ENCODE results near the gene ATPAF1.

Gene ATPAF1

GRCh38 chr1:46635205-46635604 is 33.0 kb downstream of the ATPAF1 start:
- no peak for DNase-seq (ENCODE audit: extremely low spot score)
- CTCF ChIA-PET: no interaction called here
- POLR2A ChIA-PET: interaction anchor here (1.1 to 2.3 kb wide), 2 partner anchors 31 to 33 kb away, joined by 3 to 9 read pairs; partner anchors contain the start of genes ATPAF1 and MKNK1
- TF ChIP-seq CTBP1 (IDR thresholded peaks at IDR 0.05; ENCODE audit: borderline replicate concordance) (no peak), ELF4 (IDR thresholded peaks at IDR 0.05) (no peak), LEF1 (IDR thresholded peaks at IDR 0.05; ENCODE audit: borderline replicate concordance) (no peak), FOXK2 (IDR thresholded peaks at IDR 0.05) (no peak), NFRKB (IDR thresholded peaks at IDR 0.05) (no peak), FOXA1 (IDR thresholded peaks at IDR 0.05) (no peak), SUZ12 (IDR thresholded peaks at IDR 0.05) (no peak), HDGF (IDR thresholded peaks at IDR 0.05; ENCODE audit: borderline replicate concordance) (no peak), ARNT (IDR thresholded peaks at IDR 0.05) (no peak)

- ChIA-PET POLR2A (no interaction called here), CTCF (interaction anchor here (0.6 kb wide), 1 partner anchor 66 kb away, joined by 4 read pairs; no protein-coding TSS in a partner anchor)
- DNase-seq (ENCODE audit: extremely low spot score): no peak
- no peak for TF ChIP-seq FOXK2 (IDR thresholded peaks at IDR 0.05)
These were observed 37.4 kb downstream of the ATPAF1 start for GRCh38 chr1:46630719-46631118.

- CTCF ChIA-PET: interaction anchor here (0.7 to 1.1 kb wide), 3 partner anchors 10 to 101 kb away, joined by 3 read pairs; no protein-coding TSS in a partner anchor
- no peak for DNase-seq (ENCODE audit: extremely low spot score)
- TF ChIP-seq SUZ12 (IDR thresholded peaks at IDR 0.05) (no peak), HDGF (IDR thresholded peaks at IDR 0.05; ENCODE audit: borderline replicate concordance) (no peak), SP1 (IDR thresholded peaks at IDR 0.05) (no peak), CTBP1 (IDR thresholded peaks at IDR 0.05; ENCODE audit: borderline replicate concordance) (no peak), ELF4 (IDR thresholded peaks at IDR 0.05) (no peak), ARNT (IDR thresholded peaks at IDR 0.05) (no peak), FOXK2 (IDR thresholded peaks at IDR 0.05) (no peak), LEF1 (IDR thresholded peaks at IDR 0.05; ENCODE audit: borderline replicate concordance) (no peak), NFRKB (IDR thresholded peaks at IDR 0.05) (no peak), PKNOX1 (IDR thresholded peaks at IDR 0.05) (no peak), ZNF384 (IDR thresholded peaks at IDR 0.05) (no peak), BHLHE40 (IDR thresholded peaks at IDR 0.05; ENCODE audit: borderline replicate concordance) (no peak), FOXM1 (IDR thresholded peaks at IDR 0.05; ENCODE audit: borderline replicate concordance) (no peak), TARDBP (IDR thresholded peaks at IDR 0.05) (no peak), FOXA1 (IDR thresholded peaks at IDR 0.05) (no peak), L3MBTL2 (conservative IDR thresholded peaks at IDR 0.05) (no peak)
- POLR2A ChIA-PET: interaction anchor here (1.1 to 3.4 kb wide), 2 partner anchors 18 to 20 kb away, joined by 3 to 15 read pairs; partner anchors contain the start of gene MKNK1
These were observed 44.2 kb downstream of the ATPAF1 start for GRCh38 chr1:46623743-46624644.

GRCh38 chr1:46622344-46622743 is 45.8 kb downstream of the ATPAF1 start:
- DNase-seq (ENCODE audit: extremely low spot score): peak; percentile 61
- CTCF ChIA-PET: interaction anchor here (1.2 kb wide), 1 partner anchor 19 kb away, joined by 8 read pairs; the partner anchor contains the start of gene MKNK1
- POLR2A ChIA-PET: interaction anchor here (3.4 kb wide), 1 partner anchor 18 kb away, joined by 15 read pairs; the partner anchor contains the start of gene MKNK1
- no peak for TF ChIP-seq CTBP1 (IDR thresholded peaks at IDR 0.05; ENCODE audit: borderline replicate concordance)
- TF ChIP-seq SUZ12 (IDR thresholded peaks at IDR 0.05): no peak
- TF ChIP-seq ARNT (IDR thresholded peaks at IDR 0.05): no peak
- no peak for TF ChIP-seq ZNF384 (IDR thresholded peaks at IDR 0.05)
- TF ChIP-seq BHLHE40 (IDR thresholded peaks at IDR 0.05; ENCODE audit: borderline replicate concordance): no peak
- no peak for TF ChIP-seq SP1 (IDR thresholded peaks at IDR 0.05)
- no peak for TF ChIP-seq L3MBTL2 (conservative IDR thresholded peaks at IDR 0.05)

GRCh38 chr1:46621930-46622329 is 46.2 kb downstream of the ATPAF1 start:
- no peak for TF ChIP-seq SP1 (IDR thresholded peaks at IDR 0.05)
- no peak for TF ChIP-seq BHLHE40 (IDR thresholded peaks at IDR 0.05; ENCODE audit: borderline replicate concordance)
- no peak for TF ChIP-seq PKNOX1 (IDR thresholded peaks at IDR 0.05)
- TF ChIP-seq NFRKB (IDR thresholded peaks at IDR 0.05): no peak
- no peak for TF ChIP-seq L3MBTL2 (conservative IDR thresholded peaks at IDR 0.05)
- no peak for TF ChIP-seq ELF4 (IDR thresholded peaks at IDR 0.05)
- no peak for TF ChIP-seq ZNF384 (IDR thresholded peaks at IDR 0.05)
- TF ChIP-seq CTBP1 (IDR thresholded peaks at IDR 0.05; ENCODE audit: borderline replicate concordance): no peak
- no peak for TF ChIP-seq SUZ12 (IDR thresholded peaks at IDR 0.05)
- TF ChIP-seq FOXM1 (IDR thresholded peaks at IDR 0.05; ENCODE audit: borderline replicate concordance): no peak
- TF ChIP-seq LEF1 (IDR thresholded peaks at IDR 0.05; ENCODE audit: borderline replicate concordance): no peak
- no peak for TF ChIP-seq TARDBP (IDR thresholded peaks at IDR 0.05)
- no peak for TF ChIP-seq HDGF (IDR thresholded peaks at IDR 0.05; ENCODE audit: borderline replicate concordance)
- TF ChIP-seq FOXA1 (IDR thresholded peaks at IDR 0.05): no peak
- ChIA-PET POLR2A (interaction anchor here (3.4 kb wide), 1 partner anchor 18 kb away, joined by 15 read pairs; the partner anchor contains the start of gene MKNK1), CTCF (interaction anchor here (1.2 kb wide), 1 partner anchor 18 kb away, joined by 8 read pairs; the partner anchor contains the start of gene MKNK1)
- no peak for DNase-seq (ENCODE audit: extremely low spot score)

- TF ChIP-seq HDGF (IDR thresholded peaks at IDR 0.05; ENCODE audit: borderline replicate concordance) (no peak), L3MBTL2 (conservative IDR thresholded peaks at IDR 0.05) (no peak), PKNOX1 (IDR thresholded peaks at IDR 0.05) (no peak), FOXM1 (IDR thresholded peaks at IDR 0.05; ENCODE audit: borderline replicate concordance) (no peak), NFRKB (IDR thresholded peaks at IDR 0.05) (no peak), SUZ12 (IDR thresholded peaks at IDR 0.05) (no peak), FOXA1 (IDR thresholded peaks at IDR 0.05) (no peak), ZNF384 (IDR thresholded peaks at IDR 0.05) (no peak), ARNT (IDR thresholded peaks at IDR 0.05) (no peak), TARDBP (IDR thresholded peaks at IDR 0.05) (no peak), SP1 (IDR thresholded peaks at IDR 0.05) (no peak), FOXK2 (IDR thresholded peaks at IDR 0.05) (no peak), CTBP1 (IDR thresholded peaks at IDR 0.05; ENCODE audit: borderline replicate concordance) (no peak), ELF4 (IDR thresholded peaks at IDR 0.05) (no peak)
- CTCF ChIA-PET: interaction anchor here (0.9 kb wide), 1 partner anchor 9 kb away, joined by 3 read pairs; no protein-coding TSS in a partner anchor
- DNase-seq (ENCODE audit: extremely low spot score): no peak
- POLR2A ChIA-PET: interaction anchor here (9.4 kb wide), 1 partner anchor 14 kb away, joined by 101 read pairs; the partner anchor contains the start of gene MKNK1
These were observed 48.4 kb downstream of the ATPAF1 start for GRCh38 chr1:46619656-46620258.

Measured in HEK293T (cell line).